Epidermal melanocyte (primary cell): ENCODE results near the gene ATXN2.
A peak's percentile ranks its signal among the peaks of the same experiment; 100 is the strongest.
"Not testable (repeated sequence)": the region's sequence is repeated elsewhere in the genome, so short reads cannot be mapped to it uniquely, and the experiment has no call there.

Experiments
- DNase-seq: peaks from one replicate; pipeline ENCODE4 v3.0.0; 2011; ENCODE audit warnings: low spot score; ENCODE audit not compliant: insufficient read length

ATXN2 gene

GRCh38 chr12:111405149-111405858 lies 193.8 kb downstream of the ATXN2 start:
- peak; percentile 94 for DNase-seq

GRCh38 chr12:111404362-111405148 lies 194.6 kb downstream of the ATXN2 start:
- no peak for DNase-seq

GRCh38 chr12:111402490-111402824 lies 196.7 kb downstream of the ATXN2 start:
- DNase-seq = not testable (repeated sequence)
